ENCODE results near the gene REL. TPM values are rescaled to one million over a fixed set of nuclear protein-coding genes. Genes with fewer than 3 reads are reported as not detected.
"Not testable (repeated sequence)": the region's sequence is repeated elsewhere in the genome, so short reads cannot be mapped to it uniquely, and the experiment has no call there.

REL gene
- polyA plus RNA-seq, 1 of the 3 experiments (the other 2 are of a cell fraction): 0.59 TPM

DNA sequence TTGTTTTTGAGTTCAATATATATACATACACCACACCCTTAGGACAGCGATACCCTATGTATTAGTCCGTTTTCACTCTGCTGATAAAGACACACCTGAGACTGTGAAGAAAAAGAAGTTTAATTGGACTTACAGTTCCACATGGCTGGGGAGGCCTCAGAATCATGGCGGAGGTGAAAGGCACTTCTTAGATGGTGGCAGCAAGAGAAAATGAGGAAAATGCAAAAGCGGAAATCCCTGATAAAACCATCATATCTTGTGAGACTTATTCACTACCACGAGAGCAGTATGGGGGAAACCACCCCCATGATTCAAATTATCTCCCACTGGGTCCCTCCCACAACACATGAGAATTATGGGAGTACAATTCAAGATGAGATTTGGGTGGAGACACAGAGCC is 24.5 kb downstream of the REL start:
- H3F3A ChIP-seq (replicated peaks; ENCODE audit: insufficient read depth); CTCF ChIA-PET: not testable (repeated sequence)

DNA sequence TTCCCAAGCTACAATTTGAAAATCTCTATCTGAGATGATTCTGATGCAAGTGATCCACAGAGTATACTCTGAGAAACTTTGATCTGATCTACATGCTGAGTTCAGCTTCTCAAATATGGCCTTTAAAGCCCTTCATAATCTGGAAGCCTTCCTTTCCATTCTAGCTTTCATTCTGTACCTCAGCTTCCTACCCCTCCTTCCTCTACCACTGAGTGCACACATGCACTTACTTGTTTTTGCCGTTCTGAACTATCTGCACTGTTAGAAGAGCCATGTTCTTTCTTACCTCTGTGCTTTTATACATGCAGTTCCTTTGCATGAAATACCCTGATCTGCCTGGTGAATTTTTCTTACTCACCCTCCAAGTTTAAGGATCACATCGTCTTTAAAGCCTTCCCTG is 25.0 kb downstream of the REL start:
- Histone ChIP-seq H3K36me3 (replicated peaks in 1 of 2; ENCODE audit: control insufficient read depth in 1 of 2, insufficient read depth in 2 of 2, low read length in 1 of 2) (peaks cover 4 to 7% of the 10 kb centered on the region in 2 experiments), H3K9me3 (no peaks in the 10 kb centered on the region), H4K20me1 (ENCODE audit: insufficient read depth) (no peaks in the 10 kb centered on the region), H3K4me2 (no peak overlapping the region), H2AFZ (ENCODE audit: low read depth) (no peak overlapping the region), H3K9me2 (no peaks in the 10 kb centered on the region), H3K4me3 (ENCODE audit: low read depth in 2 of 2, low read length in 1 of 2) (no peak overlapping the region), H3K27ac (ENCODE audit: low read depth in 2 of 2, low read length in 1 of 2) (no peak overlapping the region), H3K27me3 (ENCODE audit: insufficient read depth) (no peaks in the 10 kb centered on the region), H3K4me1 (ENCODE audit: control insufficient read depth in 1 of 2, insufficient read depth in 2 of 2, low read depth in 1 of 2, low read length in 1 of 2) (no peaks in the 10 kb centered on the region), H3F3A (replicated peaks; ENCODE audit: insufficient read depth) (no peaks in the 10 kb centered on the region), H3K79me2 (ENCODE audit: insufficient read depth) (no peaks in the 10 kb centered on the region), H3K9ac (no peak overlapping the region)
- 95% methylated on average over 2 of the region's 2 CpGs for WGBS (ENCODE audit: low lambda C conversion rate)
- ChIA-PET POLR2A (no interaction called here), CTCF (no interaction called here)
- TF ChIP-seq FOXJ3 (CRISPR knock-in tag; IDR thresholded peaks at IDR 0.05) (no peak), GATA2 (CRISPR knock-in tag; IDR thresholded peaks at IDR 0.05) (no peak), TAF1 (IDR thresholded peaks at IDR 0.05; ENCODE audit: borderline replicate concordance, low read depth, low read length) (no peak), YY1 (IDR thresholded peaks at IDR 0.05; ENCODE audit: low read depth) (no peak), TCF12 (IDR thresholded peaks at IDR 0.05) (no peak), EP300 (IDR thresholded peaks at IDR 0.05; ENCODE audit: borderline replicate concordance in 1 of 2, low read depth in 1 of 2, low read length in 1 of 2) (no peak), NFIC (IDR thresholded peaks at IDR 0.05; ENCODE audit: borderline replicate concordance) (no peak), NRF1 (IDR thresholded peaks at IDR 0.05; ENCODE audit: low read depth, low read length) (no peak), POLR2AphosphoS5 (IDR thresholded peaks at IDR 0.05; ENCODE audit: low read depth, low read length) (no peak), TEAD4 (IDR thresholded peaks at IDR 0.05; ENCODE audit: borderline replicate concordance, insufficient read depth) (no peak), MXI1 (IDR thresholded peaks at IDR 0.05; ENCODE audit: low read depth, low read length) (no peak), MEF2A (IDR thresholded peaks at IDR 0.05; ENCODE audit: borderline replicate concordance, low read depth) (no peak), CHD2 (IDR thresholded peaks at IDR 0.05; ENCODE audit: low read length, partially characterized antibody) (no peak), USF2 (IDR thresholded peaks at IDR 0.05; ENCODE audit: borderline replicate concordance, low read depth, low read length) (no peak), JUND (IDR thresholded peaks at IDR 0.05) (no peak), RXRA (IDR thresholded peaks at IDR 0.05; ENCODE audit: borderline replicate concordance, low read depth) (no peak)
- TF ChIP-seq, protein P1, sequence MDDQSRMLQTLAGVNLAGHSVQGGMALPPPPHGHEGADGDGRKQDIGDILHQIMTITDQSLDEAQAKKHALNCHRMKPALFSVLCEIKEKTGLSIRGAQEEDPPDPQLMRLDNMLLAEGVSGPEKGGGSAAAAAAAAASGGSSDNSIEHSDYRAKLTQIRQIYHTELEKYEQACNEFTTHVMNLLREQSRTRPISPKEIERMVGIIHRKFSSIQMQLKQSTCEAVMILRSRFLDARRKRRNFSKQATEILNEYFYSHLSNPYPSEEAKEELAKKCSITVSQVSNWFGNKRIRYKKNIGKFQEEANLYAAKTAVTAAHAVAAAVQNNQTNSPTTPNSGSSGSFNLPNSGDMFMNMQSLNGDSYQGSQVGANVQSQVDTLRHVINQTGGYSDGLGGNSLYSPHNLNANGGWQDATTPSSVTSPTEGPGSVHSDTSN (IDR thresholded peaks at IDR 0.05): no peak
- TF ChIP-seq, protein P2, sequence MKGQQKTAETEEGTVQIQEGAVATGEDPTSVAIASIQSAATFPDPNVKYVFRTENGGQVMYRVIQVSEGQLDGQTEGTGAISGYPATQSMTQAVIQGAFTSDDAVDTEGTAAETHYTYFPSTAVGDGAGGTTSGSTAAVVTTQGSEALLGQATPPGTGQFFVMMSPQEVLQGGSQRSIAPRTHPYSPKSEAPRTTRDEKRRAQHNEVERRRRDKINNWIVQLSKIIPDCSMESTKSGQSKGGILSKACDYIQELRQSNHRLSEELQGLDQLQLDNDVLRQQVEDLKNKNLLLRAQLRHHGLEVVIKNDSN (IDR thresholded peaks at IDR 0.05; ENCODE audit: borderline replicate concordance, low read depth): no peak
- no peak for DNase-seq

More for the DNA sequence above, 24.5 kb downstream of the REL start:
- H3K79me2 ChIP-seq (ENCODE audit: insufficient read depth); H3K9ac ChIP-seq; H3K27ac ChIP-seq (ENCODE audit: low read depth in 2 of 2, low read length in 1 of 2); H4K20me1 ChIP-seq (ENCODE audit: insufficient read depth); H2AFZ ChIP-seq (ENCODE audit: low read depth); H3K4me3 ChIP-seq (ENCODE audit: low read depth in 2 of 2, low read length in 1 of 2); DNase-seq; POLR2A ChIA-PET; H3K9me2 ChIP-seq; H3K4me1 ChIP-seq (ENCODE audit: control insufficient read depth in 1 of 2, insufficient read depth in 2 of 2, low read depth in 1 of 2, low read length in 1 of 2); H3K9me3 ChIP-seq; H3K4me2 ChIP-seq; H3K27me3 ChIP-seq (ENCODE audit: insufficient read depth): not testable (repeated sequence)
- WGBS (ENCODE audit: low lambda C conversion rate): 94% methylated on average over 5 of the region's 5 CpGs
- H3K36me3 ChIP-seq (replicated peaks in 1 of 2; ENCODE audit: control insufficient read depth in 1 of 2, insufficient read depth in 2 of 2, low read length in 1 of 2): peaks cover 4 to 12% of the 10 kb centered on the region in 2 experiments

Measured in SK-N-SH (cell line).